Epithelial cell of esophagus (primary cell): ENCODE results near the gene IFT20.

Source experiments
- DNase-seq: peaks from one replicate; pipeline ENCODE4 v3.0.0; 2010; ENCODE audit warnings: low read depth
- H3K4me3 ChIP-seq: 2 replicates; pipeline ENCODE4 v1.5.1; 2011; ENCODE audit warnings: mild to moderate bottlenecking, low read length, control low read depth
- CTCF ChIP-seq: IDR thresholded peaks from 2 replicates; pipeline ENCODE4 v1.5.1; 2011; ENCODE audit warnings: low read depth, mild to moderate bottlenecking, low read length, control low read depth, inconsistent platforms; ENCODE audit not compliant: insufficient read depth; ENCODE audit errors: missing control alignments

IFT20 gene

DNA sequence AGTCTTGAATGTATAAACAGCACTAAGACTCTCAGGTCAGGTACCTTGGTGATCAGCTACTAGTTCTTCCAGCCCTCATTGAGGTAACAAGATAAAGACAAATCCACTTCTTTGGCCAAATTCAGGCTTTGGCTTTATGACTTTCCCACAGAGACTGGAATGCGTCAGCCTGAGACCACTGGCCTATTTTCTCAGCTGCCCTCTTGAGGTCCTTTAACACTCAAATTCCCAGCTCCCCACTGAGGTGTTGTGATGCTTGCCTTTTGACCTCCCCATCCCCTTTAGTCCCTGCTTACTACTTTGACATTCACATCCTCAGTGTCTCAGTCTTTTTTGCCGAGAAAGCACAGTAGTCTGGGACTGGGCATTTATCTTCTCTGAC lies 10.9 kb upstream of the IFT20 start:
- no peak for TF ChIP-seq CTCF
- no peak overlapping the region for H3K4me3 ChIP-seq
- DNase-seq: no peak

GRCh38 chr17:28345419-28346198 lies 10.3 kb upstream of the IFT20 start:
- H3K4me3 ChIP-seq: no peak overlapping the region
- TF ChIP-seq CTCF: no peak
- DNase-seq: no peak

GRCh38 chr17:28344435-28344901 lies 9.2 kb upstream of the IFT20 start:
- no peak for TF ChIP-seq CTCF
- no peak for DNase-seq

DNA sequence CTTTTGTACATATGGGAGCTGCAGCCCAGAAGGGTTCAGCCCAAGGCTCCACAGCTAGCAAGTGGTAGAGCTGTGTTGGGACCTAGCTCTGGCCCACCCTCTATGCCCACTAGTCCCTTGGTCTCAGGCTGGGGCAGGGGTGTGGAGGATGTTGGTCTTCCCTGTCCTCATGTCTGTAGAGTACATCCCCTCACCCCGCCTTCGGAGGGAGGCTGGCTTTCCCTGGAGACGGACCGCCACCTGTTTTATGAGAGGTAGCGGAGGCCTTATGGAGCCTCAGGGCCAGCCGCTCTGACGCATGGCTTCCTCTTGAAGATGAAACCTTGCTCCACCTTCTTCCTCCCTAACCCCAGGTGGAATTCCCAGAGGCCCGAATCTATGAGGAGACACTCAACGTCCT lies 8.7 kb upstream of the IFT20 start:
- DNase-seq: no peak
- TF ChIP-seq CTCF: no peak
- H3K4me3 ChIP-seq: no peak overlapping the region

More at GRCh38 chr17:28344435-28344901, 9.2 kb upstream of the IFT20 start:
- no peak overlapping the region for H3K4me3 ChIP-seq

- peak; percentile 55 for DNase-seq
- H3K4me3 ChIP-seq: no peak overlapping the region
- no peak for TF ChIP-seq CTCF
Observed at GRCh38 chr17:28343491-28343932, 8.2 kb upstream of the IFT20 start.

DNA sequence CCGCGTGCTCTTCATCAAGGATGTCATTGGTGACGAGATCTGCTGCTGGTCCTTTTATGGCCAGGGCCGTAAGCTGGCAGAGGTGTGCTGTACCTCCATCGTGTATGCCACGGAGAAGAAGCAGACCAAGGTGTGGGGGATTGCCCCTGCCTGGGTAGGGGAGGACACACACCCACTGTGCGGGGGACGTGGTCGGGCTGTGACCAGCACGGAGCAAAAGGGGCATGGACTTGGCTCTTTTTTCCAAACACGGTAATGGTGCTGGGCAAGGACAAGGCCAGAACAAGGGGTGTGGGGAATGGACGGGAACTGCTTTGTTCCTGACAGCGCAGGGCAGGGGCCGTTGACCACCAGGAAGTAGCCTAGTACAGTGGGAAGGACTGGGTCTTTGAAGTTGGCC lies 7.0 kb upstream of the IFT20 start:
- DNase-seq: no peak
- no peak overlapping the region for H3K4me3 ChIP-seq
- TF ChIP-seq CTCF: no peak

GRCh38 chr17:28341516-28341915 lies 6.2 kb upstream of the IFT20 start:
- no peak for DNase-seq
- no peak overlapping the region for H3K4me3 ChIP-seq
- no peak for TF ChIP-seq CTCF
